Endometrium (tissue), 2 donors: ENCODE data around the gene MARS1.
"Not testable (repeated sequence)": the region's sequence is repeated elsewhere in the genome, so short reads cannot be mapped to it uniquely, and the experiment has no call there.

Experiments used
- FAIRE-seq: peaks from 2 replicates; lab custom pipeline; 2012; peaks lifted over from hg19 to GRCh38; lab: Jason Lieb, UNC
- donor health status: control.
- donor health status: control.

MARS1 gene

DNA sequence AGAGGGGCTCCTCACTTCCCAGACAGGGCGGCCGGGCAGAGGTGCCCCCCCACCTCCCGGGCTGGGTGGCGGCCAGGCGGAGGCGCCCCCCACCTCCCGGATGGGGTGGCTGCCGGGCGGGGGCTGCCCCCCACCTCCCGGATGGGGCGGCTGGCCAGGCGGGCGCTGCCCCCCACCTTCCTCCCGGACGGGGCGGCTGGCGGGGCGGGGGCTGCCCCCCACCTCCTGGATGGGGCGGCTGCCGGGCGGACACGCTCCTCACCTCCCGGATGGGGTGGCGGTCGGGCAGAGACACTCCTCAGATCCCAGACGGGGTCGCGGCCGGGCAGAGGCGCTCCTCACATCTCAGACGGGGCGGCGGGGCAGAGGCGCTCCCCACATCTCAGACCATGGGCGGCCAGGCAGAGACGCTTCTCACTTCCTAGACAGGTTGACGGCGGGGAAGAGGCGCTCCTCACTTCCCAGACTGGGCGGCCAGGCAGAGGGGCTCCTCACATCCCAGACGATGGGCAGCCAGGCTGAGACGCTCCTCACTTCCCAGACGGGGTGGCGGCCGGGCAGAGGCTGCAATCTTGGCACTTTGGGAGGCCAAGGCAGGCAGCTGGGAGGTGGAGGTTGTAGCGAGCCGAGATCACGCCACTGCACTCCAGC, 7.3 kb downstream of the MARS1 start:
- not testable (repeated sequence) for FAIRE-seq

DNA sequence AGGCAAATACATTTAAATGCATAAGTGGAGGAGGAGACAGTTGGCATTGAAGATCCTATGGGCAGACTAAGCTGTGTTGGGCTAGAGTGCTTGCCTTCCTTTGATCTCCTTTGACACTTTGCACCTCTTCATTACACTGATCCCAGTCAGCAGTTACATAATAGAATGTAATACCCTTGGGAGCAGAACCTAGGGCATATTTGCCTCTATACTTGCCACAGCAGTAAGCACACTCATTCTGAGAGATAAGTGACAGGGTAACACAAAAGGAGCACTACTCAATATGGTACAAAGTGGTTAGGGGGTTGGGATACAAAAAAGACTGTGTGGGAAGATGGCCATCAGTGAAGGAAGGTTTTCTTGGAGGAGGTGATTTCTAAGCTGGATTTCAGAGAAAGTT, 9.0 kb downstream of the MARS1 start:
- no peak for FAIRE-seq

DNA sequence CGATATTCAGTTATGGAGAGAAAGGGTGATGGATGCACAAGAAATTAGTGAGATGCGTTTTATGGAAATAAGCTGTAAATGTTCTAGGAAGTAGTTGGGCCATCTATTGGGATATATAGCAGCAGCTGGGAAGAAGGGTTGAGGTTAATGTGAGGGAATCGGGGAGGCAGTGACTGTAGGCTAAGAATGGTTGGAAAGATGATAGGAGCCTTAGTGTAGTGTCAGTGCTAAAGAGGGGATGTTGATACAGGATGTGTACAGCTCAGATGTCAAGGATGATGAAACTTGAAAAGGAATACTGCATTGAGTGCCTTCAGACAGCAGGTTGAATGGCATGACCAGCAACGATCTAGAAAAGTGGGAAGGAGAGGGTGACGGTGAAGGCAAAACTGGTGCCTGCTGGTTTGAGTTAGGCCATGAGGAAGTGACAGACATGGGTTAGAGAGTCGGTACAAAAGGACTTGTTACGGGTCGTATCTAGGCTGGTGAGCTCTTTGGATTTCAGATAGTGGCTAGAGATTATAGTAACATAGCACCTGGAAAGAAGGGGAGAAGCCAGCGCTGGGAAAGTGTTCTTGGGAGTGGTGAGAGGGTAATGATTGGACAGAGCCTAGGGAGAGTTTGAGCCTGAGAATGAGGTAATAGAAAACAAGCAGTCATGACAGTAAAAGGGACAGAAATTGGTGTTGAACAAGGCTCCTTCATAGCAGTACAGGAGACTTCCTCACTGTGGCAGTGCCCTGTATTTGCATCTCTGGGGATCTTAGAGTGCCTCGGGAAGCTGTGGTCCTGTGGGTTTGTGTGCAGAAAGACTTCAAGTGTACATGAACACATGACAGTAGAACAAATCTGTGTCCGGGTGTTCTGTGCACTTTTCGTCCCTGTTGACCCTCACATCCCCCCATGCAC, 9.6 kb downstream of the MARS1 start:
- FAIRE-seq, result no peak

DNA sequence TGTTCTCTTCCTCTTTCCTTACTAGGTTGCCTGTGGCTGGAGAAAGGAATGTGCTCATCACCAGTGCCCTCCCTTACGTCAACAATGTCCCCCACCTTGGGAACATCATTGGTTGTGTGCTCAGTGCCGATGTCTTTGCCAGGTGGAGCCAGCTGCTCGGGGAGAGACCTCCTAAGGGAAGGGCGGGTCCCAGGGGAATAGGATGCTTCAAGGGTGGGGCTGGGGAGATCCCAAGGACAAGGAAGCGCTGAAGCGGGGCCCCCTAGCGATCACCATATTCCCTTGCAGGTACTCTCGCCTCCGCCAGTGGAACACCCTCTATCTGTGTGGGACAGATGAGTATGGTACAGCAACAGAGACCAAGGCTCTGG, 10.2 kb downstream of the MARS1 start:
- FAIRE-seq, result no peak

DNA sequence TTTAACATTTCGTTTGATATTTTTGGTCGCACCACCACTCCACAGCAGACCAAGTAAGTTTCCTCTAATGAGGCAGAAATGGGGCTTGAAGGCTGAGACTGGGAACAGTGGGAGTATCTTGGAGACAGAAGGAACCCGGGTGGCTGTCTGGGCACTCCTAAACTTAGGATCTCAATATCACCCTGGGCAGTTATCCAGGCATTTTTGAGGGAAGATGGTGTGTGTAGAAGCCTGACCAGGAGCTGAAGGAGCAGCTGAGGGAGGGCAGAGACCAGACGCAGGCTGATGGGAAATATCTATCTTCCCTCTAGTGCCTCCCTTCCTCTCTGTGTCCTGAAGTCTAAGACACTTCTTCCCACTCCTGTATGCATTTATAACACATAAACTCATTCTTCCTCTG, 10.7 kb downstream of the MARS1 start:
- FAIRE-seq, result no peak

DNA sequence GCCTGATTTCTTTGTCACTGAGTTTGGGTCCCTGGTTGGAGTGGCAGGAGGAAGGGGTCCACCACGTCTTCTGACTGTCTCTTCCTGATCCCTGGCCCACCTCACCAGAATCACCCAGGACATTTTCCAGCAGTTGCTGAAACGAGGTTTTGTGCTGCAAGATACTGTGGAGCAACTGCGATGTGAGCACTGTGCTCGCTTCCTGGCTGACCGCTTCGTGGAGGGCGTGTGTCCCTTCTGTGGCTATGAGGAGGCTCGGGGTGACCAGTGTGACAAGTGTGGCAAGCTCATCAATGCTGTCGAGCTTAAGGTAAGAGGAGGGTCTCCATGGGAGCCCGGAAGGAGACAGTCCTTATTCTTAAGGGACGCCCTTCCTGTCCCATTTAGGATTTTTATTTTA, 12.3 kb downstream of the MARS1 start:
- no peak for FAIRE-seq

DNA sequence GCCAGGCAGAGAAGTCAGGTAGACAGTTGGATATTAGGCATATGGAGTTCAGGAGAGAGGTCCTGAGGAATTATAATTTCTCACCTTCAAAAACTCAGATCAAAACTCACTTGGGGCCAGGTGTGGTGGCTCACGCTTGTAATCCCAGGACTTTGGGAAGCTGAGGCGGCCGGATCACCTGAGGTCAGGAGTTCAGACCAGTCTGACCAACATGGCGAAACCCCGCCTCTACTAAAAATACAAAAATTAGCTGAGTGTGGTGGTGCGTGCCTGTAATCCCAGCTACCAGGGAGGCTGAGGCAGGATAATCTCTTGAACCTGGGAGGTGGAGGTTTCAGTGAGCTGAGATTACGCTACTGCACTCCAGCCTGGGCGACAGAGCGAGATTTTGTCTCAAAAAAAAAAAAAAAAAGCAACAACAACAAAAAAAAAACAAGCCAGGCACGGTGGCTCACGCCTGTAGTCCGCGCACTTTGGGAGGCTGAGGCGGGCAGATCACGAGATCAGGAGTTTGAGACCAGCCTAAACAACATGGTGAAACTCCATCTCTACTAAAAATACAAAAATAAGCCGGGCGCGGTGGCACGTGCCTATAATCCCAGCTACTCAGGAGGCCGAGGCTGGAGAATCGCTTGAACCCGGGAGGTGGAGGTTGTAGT, 14.6 kb downstream of the MARS1 start:
- FAIRE-seq, result not testable (repeated sequence)

DNA sequence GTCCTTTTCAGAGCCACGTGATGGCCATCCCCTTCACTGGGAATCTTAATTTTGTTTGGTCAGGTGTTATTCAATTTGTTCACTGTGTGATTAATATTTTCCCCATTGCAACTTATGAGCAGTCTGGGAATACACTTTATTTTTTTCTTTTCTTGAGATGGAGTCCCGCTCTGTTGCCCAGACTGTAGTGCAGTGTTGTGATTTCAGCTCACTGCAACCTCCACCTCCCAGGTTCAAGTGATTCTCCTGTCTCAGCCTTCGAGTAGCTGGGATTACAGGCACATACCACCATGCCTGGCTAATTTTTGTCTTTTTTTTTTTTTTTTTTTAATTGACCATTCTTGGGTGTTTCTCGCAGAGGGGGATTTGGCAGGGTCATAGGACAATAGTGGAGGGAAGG, 18.7 kb downstream of the MARS1 start:
- FAIRE-seq, result not testable (repeated sequence)

DNA sequence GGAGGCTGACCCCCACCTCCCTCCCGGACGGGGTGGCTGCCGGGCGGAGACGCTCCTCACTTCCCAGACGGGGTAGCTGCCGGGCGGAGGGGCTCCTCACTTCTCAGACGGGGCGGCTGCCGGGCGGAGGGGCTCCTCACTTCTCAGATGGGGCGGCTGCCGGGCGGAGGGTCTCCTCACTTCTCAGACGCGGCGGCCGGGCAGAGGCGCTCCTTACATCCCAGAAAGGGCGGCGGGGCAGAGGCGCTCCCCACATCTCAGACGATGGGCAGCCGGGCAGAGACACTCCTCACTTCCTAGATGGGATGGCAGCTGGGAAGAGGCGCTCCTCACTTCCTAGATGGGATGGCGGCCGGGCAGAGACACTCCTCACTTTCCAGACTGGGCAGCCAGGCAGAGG, 19.9 kb downstream of the MARS1 start:
- FAIRE-seq, result not testable (repeated sequence)

DNA sequence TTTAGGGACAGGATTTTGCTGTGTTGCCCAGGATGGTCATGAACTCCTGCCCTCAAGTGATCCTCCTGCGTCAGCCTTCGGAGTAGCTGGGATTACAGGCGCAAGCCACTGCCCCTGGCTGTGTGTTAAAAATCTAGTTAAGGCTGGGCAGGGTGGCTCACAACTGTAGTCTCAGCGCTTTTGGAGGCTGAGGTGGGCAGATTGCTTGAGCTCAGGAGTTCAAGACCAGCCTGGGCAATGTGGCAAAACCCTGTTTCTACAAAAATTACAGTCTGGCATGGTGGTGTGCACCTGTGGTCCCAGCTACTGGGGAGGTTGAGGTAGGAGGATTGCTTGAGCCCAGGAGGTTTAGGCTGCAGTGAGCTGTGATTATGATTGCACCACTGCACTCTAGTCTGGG, 23.3 kb downstream of the MARS1 start:
- no peak for FAIRE-seq

DNA sequence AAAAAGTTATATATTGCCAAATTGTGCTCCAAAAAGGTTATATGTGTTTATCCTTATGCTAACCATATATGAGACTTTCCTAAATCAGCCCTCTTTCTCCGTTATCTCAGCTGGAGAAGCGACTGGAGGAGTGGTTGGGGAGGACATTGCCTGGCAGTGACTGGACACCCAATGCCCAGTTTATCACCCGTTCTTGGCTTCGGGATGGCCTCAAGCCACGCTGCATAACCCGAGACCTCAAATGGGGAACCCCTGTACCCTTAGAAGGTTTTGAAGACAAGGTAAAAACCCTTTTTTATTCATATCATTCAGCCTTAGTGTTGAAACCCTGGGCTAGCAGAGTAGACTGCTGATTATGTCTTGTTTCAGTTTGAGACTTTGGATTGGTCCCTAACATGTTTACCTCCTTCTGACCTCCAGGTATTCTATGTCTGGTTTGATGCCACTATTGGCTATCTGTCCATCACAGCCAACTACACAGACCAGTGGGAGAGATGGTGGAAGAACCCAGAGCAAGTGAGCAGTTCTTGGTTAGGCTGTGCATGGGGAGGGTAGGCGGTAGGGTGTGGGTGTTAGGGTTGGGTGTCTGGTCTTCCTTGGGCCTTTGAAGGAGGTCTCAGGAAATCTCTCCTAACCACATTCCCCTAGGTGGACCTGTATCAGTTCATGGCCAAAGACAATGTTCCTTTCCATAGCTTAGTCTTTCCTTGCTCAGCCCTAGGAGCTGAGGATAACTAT, 23.9 kb downstream of the MARS1 start:
- no peak for FAIRE-seq

DNA sequence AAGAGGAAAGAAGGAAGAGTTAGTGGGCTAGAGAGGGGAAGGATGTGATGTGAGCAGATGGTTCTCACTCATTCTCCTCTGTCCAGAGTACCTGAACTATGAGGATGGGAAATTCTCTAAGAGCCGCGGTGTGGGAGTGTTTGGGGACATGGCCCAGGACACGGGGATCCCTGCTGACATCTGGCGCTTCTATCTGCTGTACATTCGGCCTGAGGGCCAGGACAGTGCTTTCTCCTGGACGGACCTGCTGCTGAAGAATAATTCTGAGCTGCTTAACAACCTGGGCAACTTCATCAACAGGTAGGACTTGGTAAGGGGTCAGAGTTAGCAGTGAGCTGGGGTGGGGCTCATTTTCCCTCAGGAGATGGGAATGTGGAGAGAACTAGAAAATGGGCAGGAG, 24.8 kb downstream of the MARS1 start:
- no peak for FAIRE-seq

DNA sequence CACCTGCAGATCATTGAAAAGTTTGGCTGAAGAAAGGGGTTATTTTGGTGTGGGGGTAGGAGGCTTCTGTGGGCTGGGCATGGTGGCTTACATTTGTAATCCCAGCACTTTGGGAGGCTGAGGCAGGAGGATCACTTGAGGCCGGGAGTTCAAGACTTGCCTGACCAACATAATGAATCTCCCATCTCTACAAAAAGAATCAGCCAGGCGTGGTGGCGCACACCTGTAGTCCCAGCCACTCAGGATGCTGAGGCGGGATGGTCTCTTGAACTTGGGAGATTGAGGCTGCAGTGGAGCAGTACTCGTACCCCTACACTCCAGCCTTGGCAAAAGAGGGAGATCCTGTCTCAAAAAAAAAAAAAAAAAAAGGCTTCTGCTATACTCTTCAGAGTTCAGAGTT, 25.4 kb downstream of the MARS1 start:
- no peak for FAIRE-seq

DNA sequence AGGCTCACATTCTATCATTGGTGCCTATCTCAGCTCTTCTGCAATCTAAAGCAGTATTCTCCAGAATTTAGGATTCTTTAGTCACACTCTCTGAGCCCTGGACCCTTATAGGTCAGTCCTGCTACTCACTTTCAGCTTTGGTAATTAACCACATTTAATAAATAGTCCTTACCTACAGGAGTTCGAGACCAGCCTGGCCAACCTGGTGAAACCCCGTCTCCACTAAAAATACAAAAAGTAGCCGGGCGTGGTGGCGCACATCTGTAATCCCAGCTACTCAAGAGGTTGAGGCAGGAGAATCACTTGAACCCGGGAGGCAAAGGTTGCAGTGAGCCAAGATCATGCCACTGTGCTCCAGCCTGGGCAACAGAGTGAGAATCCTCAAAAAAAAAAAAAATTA, 25.8 kb downstream of the MARS1 start:
- FAIRE-seq, result not testable (repeated sequence)

DNA sequence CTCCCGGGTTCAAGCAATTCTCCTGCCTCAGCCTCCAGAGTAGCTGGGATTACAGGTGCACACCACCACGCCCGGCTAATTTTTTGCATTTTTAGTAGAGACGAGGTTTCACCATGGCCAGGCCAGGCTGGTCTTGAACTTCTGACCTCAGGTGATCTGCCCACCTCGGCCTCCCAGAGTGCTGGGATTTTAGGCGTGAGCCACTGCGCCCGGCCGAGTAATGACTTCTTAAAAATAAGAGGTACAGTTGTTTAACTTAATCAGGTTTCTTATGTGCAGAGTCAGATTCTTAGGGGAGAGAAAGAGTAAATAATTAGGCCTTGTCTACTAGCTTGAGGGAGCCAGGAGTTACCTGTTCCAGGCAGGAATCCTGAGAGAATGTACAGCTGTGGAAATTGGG, 26.4 kb downstream of the MARS1 start:
- not testable (repeated sequence) for FAIRE-seq

DNA sequence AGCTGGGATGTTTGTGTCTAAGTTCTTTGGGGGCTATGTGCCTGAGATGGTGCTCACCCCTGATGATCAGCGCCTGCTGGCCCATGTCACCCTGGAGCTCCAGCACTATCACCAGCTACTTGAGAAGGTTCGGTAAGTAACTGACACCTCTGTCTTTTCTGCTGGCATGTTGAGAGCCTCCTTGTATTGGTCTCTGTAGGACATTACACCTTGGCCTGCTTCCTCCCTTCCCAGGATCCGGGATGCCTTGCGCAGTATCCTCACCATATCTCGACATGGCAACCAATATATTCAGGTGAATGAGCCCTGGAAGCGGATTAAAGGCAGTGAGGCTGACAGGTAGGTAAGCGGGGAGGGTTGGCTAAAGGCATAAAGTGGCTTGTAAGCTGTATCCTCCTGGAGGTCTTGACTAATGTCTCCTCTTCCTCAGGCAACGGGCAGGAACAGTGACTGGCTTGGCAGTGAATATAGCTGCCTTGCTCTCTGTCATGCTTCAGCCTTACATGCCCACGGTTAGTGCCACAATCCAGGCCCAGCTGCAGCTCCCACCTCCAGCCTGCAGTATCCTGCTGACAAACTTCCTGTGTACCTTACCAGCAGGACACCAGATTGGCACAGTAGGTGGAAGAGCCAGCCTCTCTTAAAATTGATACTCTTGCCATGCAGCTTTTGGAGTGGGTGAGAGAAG, 27.0 kb downstream of the MARS1 start:
- no peak for FAIRE-seq

DNA sequence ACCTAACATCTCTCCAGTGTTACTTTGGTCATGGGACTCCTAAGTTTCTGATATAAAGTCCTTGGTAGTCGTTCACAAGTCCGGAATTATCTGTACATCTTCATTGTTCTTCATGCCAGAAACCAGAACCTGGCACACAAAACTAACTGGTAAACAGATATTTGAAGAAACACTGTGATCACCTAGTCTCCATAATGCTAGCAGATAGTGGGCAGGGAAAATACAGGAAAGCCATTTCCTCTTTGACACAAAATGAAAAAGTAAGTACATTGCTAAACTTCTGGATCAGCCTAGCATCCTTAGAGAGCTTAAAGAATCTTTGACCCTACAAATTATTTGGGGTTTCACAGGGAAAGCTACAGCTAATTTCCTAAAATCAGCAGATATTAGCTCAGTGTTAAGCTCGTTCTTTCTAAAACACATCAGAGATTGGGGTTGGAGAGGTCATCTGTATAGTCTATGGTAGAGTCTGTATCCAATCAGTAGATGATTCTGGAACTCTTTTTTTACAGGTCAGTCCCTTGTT, 27.6 kb downstream of the MARS1 start:
- FAIRE-seq, result no peak

DNA sequence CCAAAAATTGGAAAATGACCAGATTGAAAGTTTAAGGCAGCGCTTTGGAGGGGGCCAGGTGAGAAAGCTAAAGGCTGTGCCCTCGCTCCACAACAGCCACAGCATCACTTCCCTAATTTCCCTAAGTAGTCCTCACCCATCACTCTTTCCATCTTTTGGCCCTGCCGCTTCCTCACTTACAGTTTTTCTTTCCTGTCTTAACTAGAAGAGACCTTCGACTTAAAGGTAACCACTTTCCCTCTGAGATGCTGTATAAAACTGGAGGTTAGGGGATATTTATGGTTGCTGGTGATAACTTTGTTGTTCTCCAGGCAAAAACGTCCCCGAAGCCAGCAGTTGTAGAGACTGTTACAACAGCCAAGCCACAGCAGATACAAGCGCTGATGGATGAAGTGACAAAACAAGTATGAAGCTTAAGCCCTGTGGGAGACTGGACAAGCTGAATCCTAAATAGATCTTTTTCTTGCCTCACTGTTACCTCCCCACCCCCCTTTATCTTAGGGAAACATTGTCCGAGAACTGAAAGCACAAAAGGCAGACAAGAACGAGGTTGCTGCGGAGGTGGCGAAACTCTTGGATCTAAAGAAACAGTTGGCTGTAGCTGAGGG, 28.2 kb downstream of the MARS1 start:
- no peak for FAIRE-seq

DNA sequence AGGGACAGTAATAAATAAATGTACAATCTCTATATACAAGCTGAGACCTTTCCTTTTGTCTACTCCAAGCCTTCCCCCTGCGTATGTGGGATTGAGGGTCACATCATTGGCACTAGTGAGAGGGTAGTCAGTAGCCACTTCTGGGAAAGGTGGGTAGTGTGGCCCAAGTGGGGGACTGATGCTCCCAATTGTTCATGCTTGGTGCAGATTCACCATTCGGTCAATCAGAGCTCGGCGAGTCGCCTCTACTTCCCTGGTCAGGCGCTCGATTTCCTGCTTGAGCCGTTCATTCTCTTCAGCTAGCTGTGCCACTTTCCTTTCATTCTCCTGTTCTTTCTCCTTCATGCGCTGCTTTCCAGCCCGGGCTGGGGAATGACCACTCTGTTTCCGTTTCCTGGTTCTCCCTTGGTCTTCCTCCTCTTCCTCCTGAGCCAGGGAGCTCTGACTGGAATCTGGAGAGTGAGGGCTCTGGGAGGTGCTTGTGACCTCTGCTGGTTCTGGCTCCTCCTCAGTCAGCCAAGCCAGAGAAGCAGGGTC, 28.8 kb downstream of the MARS1 start:
- FAIRE-seq, result no peak

DNA sequence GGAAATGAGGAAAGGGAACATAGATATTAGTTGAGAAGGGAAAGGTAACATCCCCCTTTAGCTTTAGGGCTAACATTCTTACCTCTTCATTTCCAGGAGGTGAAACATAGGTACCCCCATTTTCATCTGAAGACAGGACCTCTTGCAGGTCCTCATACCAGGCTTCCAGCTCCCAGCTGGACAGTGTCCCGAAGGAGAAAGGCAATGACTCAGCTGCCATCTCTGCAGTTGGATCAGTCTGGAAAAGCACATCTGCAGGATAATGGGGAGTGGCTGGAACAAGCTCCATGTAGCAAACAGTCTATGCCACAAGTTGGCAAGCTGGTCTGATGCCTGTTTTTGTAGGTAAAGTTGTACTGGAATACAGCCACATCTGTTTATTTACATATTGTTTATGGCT, 29.3 kb downstream of the MARS1 start:
- no peak for FAIRE-seq

DNA sequence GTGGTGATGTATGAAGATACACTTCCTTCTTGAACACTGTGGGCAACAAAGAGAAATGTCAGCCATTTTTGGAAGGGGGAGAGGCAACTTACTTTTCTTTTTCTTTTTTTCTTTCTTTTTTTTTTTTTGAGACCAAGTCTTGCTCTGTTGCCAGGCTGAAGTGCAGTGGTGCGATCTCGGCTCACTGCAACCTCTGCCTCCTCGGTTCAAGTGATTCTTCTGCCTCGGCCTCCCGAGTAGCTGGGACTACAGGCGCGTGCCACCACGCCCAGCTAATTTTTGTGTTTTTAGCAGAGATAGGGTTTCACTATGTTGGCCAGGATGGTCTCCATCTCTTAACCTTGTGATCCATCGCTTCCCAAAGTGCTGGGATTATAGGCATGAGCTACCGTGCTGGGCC, 29.9 kb downstream of the MARS1 start:
- FAIRE-seq, result not testable (repeated sequence)
